Heart left ventricle (tissue), 16 donors: Measurements from ENCODE around the gene KSR2. TPM values are rescaled to one million over a fixed set of nuclear protein-coding genes. Genes with fewer than 3 reads are reported as not detected.
A peak's percentile ranks its signal among the peaks of the same experiment; 100 is the strongest.

Experiments
- ATAC-seq, 4 donors: fragments of 200-7000 bp; cut with Tn5 transposase; one replicate each; pipeline ENCODE4 v1.9.1; 2020 to 2022; ENCODE audit warnings: moderate library complexity in 4 of 4, mild to moderate bottlenecking in 3 of 4, moderate number of reproducible peaks in 1 of 4
- DNase-seq, 5 donors: peaks; one replicate each; pipeline ENCODE4 v3.0.0-alpha.2; 2020
- H3K27ac ChIP-seq, 12 donors: fragments of 200-600 bp; sonication (generic) in 4 of 12; one replicate each; pipeline versions ENCODE4 v1.5.0 to v1.8.0; 2016 to 2022; ENCODE audit warnings: mild to moderate bottlenecking in 2 of 12
- H3K27me3 ChIP-seq, 9 donors: fragments of 200-600 bp; sonication (generic) in 2 of 9; one replicate each; pipeline versions ENCODE4 v1.5.1 to v1.8.0; 2016 to 2022; ENCODE audit warnings: mild to moderate bottlenecking in 3 of 9
- H3K36me3 ChIP-seq, 9 donors: fragments of 200-600 bp; sonication (generic) in 2 of 9; one replicate each; pipeline versions ENCODE4 v1.5.0 to v1.8.0; 2018 to 2022; ENCODE audit warnings: mild to moderate bottlenecking in 2 of 9
- H3K4me1 ChIP-seq, 12 donors: fragments of 200-600 bp; sonication (generic) in 4 of 12; one replicate each; pipeline versions ENCODE4 v1.5.0 to v1.8.0; 2016 to 2022; ENCODE audit warnings: mild to moderate bottlenecking in 3 of 12
- H3K4me3 ChIP-seq, 12 donors: fragments of 200-600 bp; sonication (generic) in 4 of 12; one replicate each; pipeline versions ENCODE4 v1.5.0 to v1.8.0; 2017 to 2022; ENCODE audit warnings: mild to moderate bottlenecking in 9 of 12, moderate library complexity in 4 of 12
- H3K9me3 ChIP-seq, 12 donors: fragments of 200-600 bp; sonication (generic) in 4 of 12; one replicate each; pipeline versions ENCODE4 v1.5.0 to v1.8.0; 2016 to 2022; ENCODE audit warnings: mild to moderate bottlenecking in 1 of 12
- POLR2A ChIP-seq, 2 donors: fragments of 450-650 bp; IDR thresholded peaks; one replicate each; pipeline ENCODE4 v1.6.1; 2017; ENCODE audit warnings: antibody characterized with exemption in 2 of 2, mild to moderate bottlenecking in 2 of 2, moderate library complexity in 2 of 2
- WGBS, 4 donors: extraction: QIAGEN DNeasy Blood & Tissue Kit in 2 of 4; methylation state at CpG; one replicate each; pipeline versions ENCODE4 v1.1.5 to v1.1.7; 2013 to 2018; 5-methylcytosine and 5-hydroxymethylcytosine counted together
- intact Hi-C, 10 donors: fragments of 100-400 bp; cut with DNase I; formaldehyde crosslinking; loops; one replicate each; pipeline versions ENCODE4 v1.11.1 to v1.14.2; 2022
- polyA plus RNA-seq, 2 donors: library from polyadenylated mRNA; stranded (reverse); fragments of 200-250 nt; gene quantifications; one replicate each; pipeline ENCODE4 v1.2.3, GENCODE V29; 2013
- total RNA-seq, 9 donors: library from RNA; depleted of rRNA in 2 of 9; stranded (reverse); fragments of >200 nt in 2 of 9; fragmentation: NEBNext Ultra II Directional in 3 of 9; extraction: Animal tissue kit (Norgen Biotek cat#: 25700) in 3 of 9; gene quantifications; one replicate each; pipeline versions ENCODE4 v1.1.0 to v1.2.4, GENCODE V29; 2016 to 2023
- TF ChIP-seq, protein P1 (sequence below), 12 donors: fragments of 200-600 bp; sonication (generic) in 4 of 12; IDR thresholded peaks; one replicate each; pipeline versions ENCODE4 v1.5.0 to v1.8.0; 2018 to 2022; ENCODE audit warnings: antibody characterized with exemption in 12 of 12, mild to moderate bottlenecking in 5 of 12
- donor health status: ischemic (EF 13 %, LVEDD 7.1; RV severe dilation, severe dysfunction).
- donor health status: healthy with polysubstance abuse.
- donor health status: DM: no; HTN: yes; CAD: no.
- donor health status: DM: no; HTN: no; CAD: no.
- donor health status: ischemic (EF 25% LVEDD 6.9; RV normal size, moderate dysfunction).
- donor health status: ischemic (EF 25% LVEDD 5.7; RV mildly dilated, moderate dysfunction).
- donor health status: healthy.
- donor health status: DM: yes; HTN: yes; CAD: no.
- donor health status: ischemic (EF 35%, LVEDD 5.7; RV mildly dilated, moderate dysfunction).
- donor health status: nonischemic (EF 11% LVEDD 7.7; RV severe dilation, severe dysfunction).
- donor health status: DM: yes; HTN: yes; CAD: no.
- donor health status: PGD.
- donor health status: ischemic (EF 29% LVEDD 5.4; RV normal size, mild dysfunction).
- donor health status: nonischemic (EF 23%, LVEDD 6.1; RV moderate dilation, normal function).

Gene KSR2
- total and polyA plus RNA-seq, 11 donors = under 0.01 to 0.02 (median 0.02) TPM; not detected in 8

DNA sequence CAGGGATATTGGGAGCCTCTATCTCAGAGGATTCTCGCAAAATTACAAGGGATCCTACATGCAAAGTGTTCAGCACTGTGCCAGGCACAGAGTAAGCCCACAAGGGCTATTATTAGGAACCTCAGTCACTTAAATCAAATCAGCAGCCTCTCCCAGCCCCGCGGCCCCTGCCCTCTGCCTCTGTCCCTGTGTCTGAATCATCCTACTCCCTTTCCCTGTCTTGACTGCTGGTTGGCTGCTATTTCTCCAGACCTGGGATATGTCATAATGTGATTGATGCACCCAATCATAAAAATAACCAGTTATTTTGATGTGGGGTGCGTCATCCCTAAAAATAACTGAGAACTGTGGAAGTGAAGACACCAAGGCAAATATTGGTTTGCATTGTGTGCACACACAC, 176.3 kb downstream of the KSR2 start:
- WGBS, 4 donors = 71 to 82% (median 77%) methylated on average over 4 of the region's 4 CpGs
- H3K4me3 ChIP-seq = no peak overlapping the region
- ATAC-seq (peak in 3 of 4 donors; percentile 75 to 94 (median 91)), DNase-seq (peak in 2 of 5 donors; percentile 30 to 32)
- no peak overlapping the region for H3K27ac ChIP-seq
- H3K9me3 ChIP-seq = no peaks in the 10 kb centered on the region
- TF ChIP-seq POLR2A (IDR thresholded peaks at IDR 0.05) = no peak
- TF ChIP-seq, protein P1, sequence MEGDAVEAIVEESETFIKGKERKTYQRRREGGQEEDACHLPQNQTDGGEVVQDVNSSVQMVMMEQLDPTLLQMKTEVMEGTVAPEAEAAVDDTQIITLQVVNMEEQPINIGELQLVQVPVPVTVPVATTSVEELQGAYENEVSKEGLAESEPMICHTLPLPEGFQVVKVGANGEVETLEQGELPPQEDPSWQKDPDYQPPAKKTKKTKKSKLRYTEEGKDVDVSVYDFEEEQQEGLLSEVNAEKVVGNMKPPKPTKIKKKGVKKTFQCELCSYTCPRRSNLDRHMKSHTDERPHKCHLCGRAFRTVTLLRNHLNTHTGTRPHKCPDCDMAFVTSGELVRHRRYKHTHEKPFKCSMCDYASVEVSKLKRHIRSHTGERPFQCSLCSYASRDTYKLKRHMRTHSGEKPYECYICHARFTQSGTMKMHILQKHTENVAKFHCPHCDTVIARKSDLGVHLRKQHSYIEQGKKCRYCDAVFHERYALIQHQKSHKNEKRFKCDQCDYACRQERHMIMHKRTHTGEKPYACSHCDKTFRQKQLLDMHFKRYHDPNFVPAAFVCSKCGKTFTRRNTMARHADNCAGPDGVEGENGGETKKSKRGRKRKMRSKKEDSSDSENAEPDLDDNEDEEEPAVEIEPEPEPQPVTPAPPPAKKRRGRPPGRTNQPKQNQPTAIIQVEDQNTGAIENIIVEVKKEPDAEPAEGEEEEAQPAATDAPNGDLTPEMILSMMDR (IDR thresholded peaks at IDR 0.05) = no peak
- intact Hi-C loops = no loop called here
- no peaks in the 10 kb centered on the region for H3K36me3 ChIP-seq
- no peaks in the 10 kb centered on the region for H3K4me1 ChIP-seq
- H3K27me3 ChIP-seq = peaks cover 0 to 11% (median 0%) of the 10 kb centered on the region in 9 donors

DNA sequence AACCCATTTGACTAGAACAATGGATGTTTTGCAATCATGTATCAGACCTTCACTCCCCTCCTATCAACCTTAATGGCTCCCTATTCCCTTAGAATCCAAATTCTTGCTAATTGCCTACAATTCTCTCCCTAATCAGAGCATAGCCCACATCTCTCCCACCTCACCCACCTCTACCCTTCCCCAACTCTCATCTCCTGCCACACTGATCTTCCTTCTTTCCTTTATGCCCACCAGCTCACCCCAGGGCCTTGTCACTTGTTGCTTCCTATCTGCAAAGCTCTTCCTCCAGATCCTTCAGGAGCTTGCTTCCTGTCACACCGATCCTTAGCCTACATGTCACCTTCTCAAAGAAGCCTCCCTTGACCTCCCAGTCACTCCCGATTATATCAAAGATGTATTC, 177.8 kb downstream of the KSR2 start:
- no peak overlapping the region for H3K4me3 ChIP-seq
- intact Hi-C loops = no loop called here
- H3K27me3 ChIP-seq = peaks cover 0 to 11% (median 0%) of the 10 kb centered on the region in 9 donors
- H3K27ac ChIP-seq = no peak overlapping the region
- H3K9me3 ChIP-seq = no peaks in the 10 kb centered on the region
- TF ChIP-seq, protein P1 (IDR thresholded peaks at IDR 0.05) = no peak
- no peak for TF ChIP-seq POLR2A (IDR thresholded peaks at IDR 0.05)
- no peak for DNase-seq
- no peaks in the 10 kb centered on the region for H3K36me3 ChIP-seq
- H3K4me1 ChIP-seq = no peaks in the 10 kb centered on the region
- no peak for ATAC-seq
- 43 to 54% (median 53%) methylated on average over 2 of the region's 2 CpGs for WGBS, 4 donors

DNA sequence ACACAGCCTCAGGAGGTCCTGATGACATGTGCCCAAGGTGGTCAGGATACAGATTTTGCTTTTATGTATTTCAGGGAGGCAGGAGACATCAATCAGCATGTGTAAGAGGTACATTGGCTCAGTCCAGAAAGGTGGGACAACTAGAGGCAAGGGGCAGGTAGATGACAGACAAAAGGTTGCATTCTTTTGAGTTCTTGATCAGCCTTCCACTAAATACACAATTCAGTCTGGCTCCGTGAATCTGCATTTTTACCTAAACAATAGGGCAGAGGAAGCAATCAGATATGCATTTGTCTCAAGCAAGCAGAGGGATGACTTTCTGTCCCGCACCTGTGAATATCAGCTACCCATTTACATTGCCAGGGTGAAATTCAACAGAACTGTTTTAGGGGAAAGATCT, 178.6 kb downstream of the KSR2 start:
- ATAC-seq = no peak
- H3K4me1 ChIP-seq = no peaks in the 10 kb centered on the region
- no peak overlapping the region for H3K27ac ChIP-seq
- TF ChIP-seq, protein P1 (IDR thresholded peaks at IDR 0.05) = no peak
- TF ChIP-seq POLR2A (IDR thresholded peaks at IDR 0.05) = no peak
- H3K9me3 ChIP-seq = no peaks in the 10 kb centered on the region
- H3K4me3 ChIP-seq = no peak overlapping the region
- peaks cover 0 to 11% (median 0%) of the 10 kb centered on the region in 9 donors for H3K27me3 ChIP-seq
- no peak for DNase-seq
- H3K36me3 ChIP-seq = no peaks in the 10 kb centered on the region
- WGBS, 4 donors = 45 to 62% (median 53%) methylated on average over 2 of the region's 2 CpGs
- intact Hi-C loops = no loop called here

DNA sequence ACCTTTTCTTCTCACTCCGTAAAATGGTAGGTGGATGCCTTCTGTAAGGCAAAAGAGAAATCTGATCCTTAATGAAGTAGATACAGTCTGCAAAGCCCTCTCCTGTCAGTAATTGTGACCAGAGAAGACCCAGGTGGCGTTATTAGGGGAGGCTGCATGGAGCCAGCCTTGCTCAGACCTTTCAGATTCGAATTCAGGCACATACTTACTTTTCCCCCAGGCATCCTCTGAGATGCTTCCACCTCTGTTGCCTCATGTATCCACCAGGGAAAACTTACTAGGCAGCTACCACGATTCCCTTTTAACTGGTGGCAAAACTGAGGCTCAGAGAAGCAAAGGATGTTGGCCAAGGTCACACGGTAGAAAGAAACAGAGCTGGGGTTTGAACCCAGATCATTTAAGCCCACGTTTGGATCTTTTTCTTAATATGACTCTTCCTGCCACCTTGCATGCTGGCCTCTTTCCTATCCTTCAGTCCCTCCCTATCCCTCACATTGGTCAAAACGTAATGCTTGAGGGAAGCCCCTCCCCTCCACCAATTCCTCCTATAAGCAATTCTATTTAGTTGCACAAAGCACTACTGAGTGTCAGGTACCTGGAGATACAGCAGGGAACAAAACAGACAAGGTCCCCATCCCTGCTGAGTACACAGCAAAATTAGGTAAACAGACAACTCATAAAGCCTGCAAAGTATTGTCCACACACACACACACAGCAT, 179.4 kb downstream of the KSR2 start:
- 42 to 45% (median 43%) methylated on average over 7 of the region's 7 CpGs for WGBS, 4 donors
- Histone ChIP-seq H3K36me3 (no peaks in the 10 kb centered on the region), H3K27ac (no peak overlapping the region), H3K4me3 (no peak overlapping the region), H3K27me3 (peaks cover 0 to 11% (median 0%) of the 10 kb centered on the region in 9 donors), H3K4me1 (no peaks in the 10 kb centered on the region), H3K9me3 (no peaks in the 10 kb centered on the region)
- DNase-seq (no peak), ATAC-seq (no peak)
- intact Hi-C loops = no loop called here
- TF ChIP-seq POLR2A (IDR thresholded peaks at IDR 0.05) = no peak
- TF ChIP-seq, protein P1 (IDR thresholded peaks at IDR 0.05) = no peak
